WTC11 (cell line): ENCODE results near the gene MOB2. TPM values are rescaled to one million over a fixed set of nuclear protein-coding genes. Genes with fewer than 3 reads are reported as not detected.

ENCODE experiments used
- ATAC-seq: fragments of 200-7000 bp; cut with Tn5 transposase; 2 replicates; pipeline ENCODE4 v1.10.0; 2021; ENCODE audit warnings: mild to moderate bottlenecking, moderate library complexity
- CTCF ChIA-PET: fragments of 300-600 bp; sonication (Branson Sonifier 250); formaldehyde crosslinking; loops from one replicate; lab custom pipeline; 2021; ENCODE audit warnings: antibody characterized with exemption; lab: Charles Lee
- POLR2A ChIA-PET: fragments of 350-600 bp; sonication (Branson Sonifier 250); formaldehyde crosslinking; loops from one replicate; lab custom pipeline; 2021; ENCODE audit warnings: antibody characterized with exemption; lab: Charles Lee
- DNase-seq: peaks from one replicate; pipeline ENCODE4 v3.0.0; 2021; ENCODE audit warnings: low spot score
- H3K27ac Mint-ChIP-seq: 2 replicates; pipeline ENCODE4 v1.8.0; 2021; ENCODE audit warnings: mixed read lengths
- H3K27me3 Mint-ChIP-seq: 2 replicates; pipeline ENCODE4 v1.8.0; 2021; ENCODE audit warnings: low read depth, mild to moderate bottlenecking, moderate library complexity, mixed read lengths
- H3K36me3 Mint-ChIP-seq: 2 replicates; pipeline ENCODE4 v1.8.0; 2021; ENCODE audit warnings: mixed read lengths
- H3K4me1 Mint-ChIP-seq: 2 replicates; pipeline ENCODE4 v1.8.0; 2022; ENCODE audit warnings: mixed read lengths
- H3K4me3 Mint-ChIP-seq: 2 replicates; pipeline ENCODE4 v1.8.0; 2021; ENCODE audit warnings: mild to moderate bottlenecking, moderate library complexity, mixed read lengths
- H3K9me3 Mint-ChIP-seq: 2 replicates; pipeline ENCODE4 v1.8.0; 2021; ENCODE audit warnings: mixed read lengths
- MXD4 ChIP-seq: fragments of 250-450 bp; sonication (Bioruptor Pico); IDR thresholded peaks from 2 replicates; pipeline ENCODE4 v1.8.0; 2021; ENCODE audit warnings: mild to moderate bottlenecking, moderate library complexity, borderline replicate concordance
- NFATC4 ChIP-seq: fragments of 250-450 bp; sonication (Bioruptor Pico); IDR thresholded peaks from 2 replicates; pipeline ENCODE4 v1.9.0; 2021; ENCODE audit warnings: mild to moderate bottlenecking
- NFE2L1 ChIP-seq: sonication (generic); formaldehyde crosslinking; IDR thresholded peaks from 2 replicates; pipeline ENCODE4 v1.8.1; 2023; ENCODE audit warnings: missing genetic modification reagents
- NFYB ChIP-seq: sonication (generic); formaldehyde crosslinking; conservative IDR thresholded peaks from 2 replicates; pipeline ENCODE4 v1.8.0; 2022; ENCODE audit warnings: low read depth, missing genetic modification reagents
- NR1H2 ChIP-seq: sonication (generic); formaldehyde crosslinking; IDR thresholded peaks from 2 replicates; pipeline ENCODE4 v1.9.0; 2021; ENCODE audit warnings: mild to moderate bottlenecking, moderate library complexity, missing genetic modification reagents
- NR3C1 ChIP-seq: sonication (generic); formaldehyde crosslinking; conservative IDR thresholded peaks from 2 replicates; pipeline ENCODE4 v1.8.1; 2023; ENCODE audit warnings: low read depth, mild to moderate bottlenecking, missing genetic modification reagents
- SMAD4 ChIP-seq: sonication (generic); formaldehyde crosslinking; IDR thresholded peaks from 2 replicates; pipeline ENCODE4 v1.8.0; 2022; ENCODE audit warnings: mild to moderate bottlenecking, missing genetic modification reagents
- SP1 ChIP-seq: sonication (generic); formaldehyde crosslinking; conservative IDR thresholded peaks from 2 replicates; pipeline ENCODE4 v1.8.1; 2022; ENCODE audit warnings: missing genetic modification reagents
- USF2 ChIP-seq: sonication (generic); formaldehyde crosslinking; IDR thresholded peaks from 2 replicates; pipeline ENCODE4 v1.8.1; 2023; ENCODE audit warnings: mild to moderate bottlenecking, missing genetic modification reagents, moderate library complexity
- ZBTB43 ChIP-seq: sonication (generic); formaldehyde crosslinking; IDR thresholded peaks from 2 replicates; pipeline ENCODE4 v1.8.1; 2023; ENCODE audit warnings: mild to moderate bottlenecking, missing genetic modification reagents
- ZNF281 ChIP-seq: sonication (generic); formaldehyde crosslinking; IDR thresholded peaks from 2 replicates; pipeline ENCODE4 v1.8.0; 2023; ENCODE audit warnings: mild to moderate bottlenecking, missing genetic modification reagents
- ZNF425 ChIP-seq: fragments of 250-450 bp; sonication (Bioruptor Pico); conservative IDR thresholded peaks from 2 replicates; pipeline ENCODE4 v1.9.0; 2021; ENCODE audit warnings: mild to moderate bottlenecking
- total RNA-seq: library from RNA; stranded (reverse); gene quantifications from 3 replicates; pipeline ENCODE4 v1.2.3, GENCODE V29; 2021
- TF ChIP-seq, protein P1 (sequence below): sonication (generic); formaldehyde crosslinking; IDR thresholded peaks from 2 replicates; pipeline ENCODE4 v1.8.1; 2023; ENCODE audit warnings: mild to moderate bottlenecking, missing genetic modification reagents
- TF ChIP-seq, protein P2 (sequence below): sonication (generic); formaldehyde crosslinking; IDR thresholded peaks from 2 replicates; pipeline ENCODE4 v1.8.1; 2023; ENCODE audit warnings: mild to moderate bottlenecking, moderate library complexity, missing genetic modification reagents
- TF ChIP-seq, protein P3 (sequence below): fragments of 250-450 bp; sonication (Bioruptor Pico); IDR thresholded peaks from 2 replicates; pipeline ENCODE4 v1.9.0; 2021; ENCODE audit warnings: mild to moderate bottlenecking, borderline replicate concordance

MOB2 gene
- total RNA-seq, 1 experiment from 2014 or later: 21.7 TPM

- TF ChIP-seq, protein P1, sequence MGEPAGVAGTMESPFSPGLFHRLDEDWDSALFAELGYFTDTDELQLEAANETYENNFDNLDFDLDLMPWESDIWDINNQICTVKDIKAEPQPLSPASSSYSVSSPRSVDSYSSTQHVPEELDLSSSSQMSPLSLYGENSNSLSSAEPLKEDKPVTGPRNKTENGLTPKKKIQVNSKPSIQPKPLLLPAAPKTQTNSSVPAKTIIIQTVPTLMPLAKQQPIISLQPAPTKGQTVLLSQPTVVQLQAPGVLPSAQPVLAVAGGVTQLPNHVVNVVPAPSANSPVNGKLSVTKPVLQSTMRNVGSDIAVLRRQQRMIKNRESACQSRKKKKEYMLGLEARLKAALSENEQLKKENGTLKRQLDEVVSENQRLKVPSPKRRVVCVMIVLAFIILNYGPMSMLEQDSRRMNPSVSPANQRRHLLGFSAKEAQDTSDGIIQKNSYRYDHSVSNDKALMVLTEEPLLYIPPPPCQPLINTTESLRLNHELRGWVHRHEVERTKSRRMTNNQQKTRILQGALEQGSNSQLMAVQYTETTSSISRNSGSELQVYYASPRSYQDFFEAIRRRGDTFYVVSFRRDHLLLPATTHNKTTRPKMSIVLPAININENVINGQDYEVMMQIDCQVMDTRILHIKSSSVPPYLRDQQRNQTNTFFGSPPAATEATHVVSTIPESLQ (CRISPR knock-in tag): no peak
- TF ChIP-seq SMAD4 (CRISPR knock-in tag) (no peak), ZBTB43 (CRISPR knock-in tag) (no peak), SP1 (CRISPR knock-in tag) (no peak), NR3C1 (CRISPR knock-in tag) (no peak), MXD4 (CRISPR knock-in tag) (no peak), USF2 (CRISPR knock-in tag) (no peak), NFE2L1 (CRISPR knock-in tag) (no peak)
Observed at GRCh38 chr11:1457326-1457680, 29.3 kb downstream of the MOB2 start (continued).

- Mint-ChIP-seq H3K9me3 (no peaks in the 10 kb centered on the region), H3K27me3 (no peaks in the 10 kb centered on the region), H3K4me3 (no peak overlapping the region), H3K36me3 (no peaks in the 10 kb centered on the region), H3K27ac (no peak overlapping the region), H3K4me1 (no peaks in the 10 kb centered on the region)
- ATAC-seq (no peak), DNase-seq (no peak)
- CTCF ChIA-PET: interaction anchor here (1.1 to 1.6 kb wide), 2 partner anchors 8 to 58 kb away, joined by 3 to 5 read pairs; no protein-coding TSS in a partner anchor
- POLR2A ChIA-PET: interaction anchor here (0.6 kb wide), 1 partner anchor 329 kb away, joined by 3 read pairs; no protein-coding TSS in a partner anchor
- TF ChIP-seq, protein P2, sequence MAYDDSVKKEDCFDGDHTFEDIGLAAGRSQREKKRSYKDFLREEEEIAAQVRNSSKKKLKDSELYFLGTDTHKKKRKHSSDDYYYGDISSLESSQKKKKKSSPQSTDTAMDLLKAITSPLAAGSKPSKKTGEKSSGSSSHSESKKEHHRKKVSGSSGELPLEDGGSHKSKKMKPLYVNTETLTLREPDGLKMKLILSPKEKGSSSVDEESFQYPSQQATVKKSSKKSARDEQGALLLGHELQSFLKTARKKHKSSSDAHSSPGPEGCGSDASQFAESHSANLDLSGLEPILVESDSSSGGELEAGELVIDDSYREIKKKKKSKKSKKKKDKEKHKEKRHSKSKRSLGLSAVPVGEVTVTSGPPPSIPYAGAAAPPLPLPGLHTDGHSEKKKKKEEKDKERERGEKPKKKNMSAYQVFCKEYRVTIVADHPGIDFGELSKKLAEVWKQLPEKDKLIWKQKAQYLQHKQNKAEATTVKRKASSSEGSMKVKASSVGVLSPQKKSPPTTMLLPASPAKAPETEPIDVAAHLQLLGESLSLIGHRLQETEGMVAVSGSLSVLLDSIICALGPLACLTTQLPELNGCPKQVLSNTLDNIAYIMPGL (CRISPR knock-in tag): no peak
- TF ChIP-seq ZNF425 (no peak), NR1H2 (CRISPR knock-in tag) (no peak), NFYB (CRISPR knock-in tag) (no peak), NFATC4 (no peak), ZNF281 (CRISPR knock-in tag) (no peak)
- TF ChIP-seq, protein P3, sequence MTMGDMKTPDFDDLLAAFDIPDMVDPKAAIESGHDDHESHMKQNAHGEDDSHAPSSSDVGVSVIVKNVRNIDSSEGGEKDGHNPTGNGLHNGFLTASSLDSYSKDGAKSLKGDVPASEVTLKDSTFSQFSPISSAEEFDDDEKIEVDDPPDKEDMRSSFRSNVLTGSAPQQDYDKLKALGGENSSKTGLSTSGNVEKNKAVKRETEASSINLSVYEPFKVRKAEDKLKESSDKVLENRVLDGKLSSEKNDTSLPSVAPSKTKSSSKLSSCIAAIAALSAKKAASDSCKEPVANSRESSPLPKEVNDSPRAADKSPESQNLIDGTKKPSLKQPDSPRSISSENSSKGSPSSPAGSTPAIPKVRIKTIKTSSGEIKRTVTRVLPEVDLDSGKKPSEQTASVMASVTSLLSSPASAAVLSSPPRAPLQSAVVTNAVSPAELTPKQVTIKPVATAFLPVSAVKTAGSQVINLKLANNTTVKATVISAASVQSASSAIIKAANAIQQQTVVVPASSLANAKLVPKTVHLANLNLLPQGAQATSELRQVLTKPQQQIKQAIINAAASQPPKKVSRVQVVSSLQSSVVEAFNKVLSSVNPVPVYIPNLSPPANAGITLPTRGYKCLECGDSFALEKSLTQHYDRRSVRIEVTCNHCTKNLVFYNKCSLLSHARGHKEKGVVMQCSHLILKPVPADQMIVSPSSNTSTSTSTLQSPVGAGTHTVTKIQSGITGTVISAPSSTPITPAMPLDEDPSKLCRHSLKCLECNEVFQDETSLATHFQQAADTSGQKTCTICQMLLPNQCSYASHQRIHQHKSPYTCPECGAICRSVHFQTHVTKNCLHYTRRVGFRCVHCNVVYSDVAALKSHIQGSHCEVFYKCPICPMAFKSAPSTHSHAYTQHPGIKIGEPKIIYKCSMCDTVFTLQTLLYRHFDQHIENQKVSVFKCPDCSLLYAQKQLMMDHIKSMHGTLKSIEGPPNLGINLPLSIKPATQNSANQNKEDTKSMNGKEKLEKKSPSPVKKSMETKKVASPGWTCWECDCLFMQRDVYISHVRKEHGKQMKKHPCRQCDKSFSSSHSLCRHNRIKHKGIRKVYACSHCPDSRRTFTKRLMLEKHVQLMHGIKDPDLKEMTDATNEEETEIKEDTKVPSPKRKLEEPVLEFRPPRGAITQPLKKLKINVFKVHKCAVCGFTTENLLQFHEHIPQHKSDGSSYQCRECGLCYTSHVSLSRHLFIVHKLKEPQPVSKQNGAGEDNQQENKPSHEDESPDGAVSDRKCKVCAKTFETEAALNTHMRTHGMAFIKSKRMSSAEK (CRISPR knock-in tag): no peak
Observed at GRCh38 chr11:1456596-1457325, 29.8 kb downstream of the MOB2 start.
